Lung (tissue), 12 donors: ENCODE measurements around the gene GPC6. TPM values are rescaled to one million over a fixed set of nuclear protein-coding genes. Genes with fewer than 3 reads are reported as not detected.
"Not testable (repeated sequence)": the region's sequence is repeated elsewhere in the genome, so short reads cannot be mapped to it uniquely, and the experiment has no call there.

Experiments
- ATAC-seq: fragments of 200-7000 bp; cut with Tn5 transposase; one replicate; pipeline ENCODE4 v1.9.1; 2020; ENCODE audit warnings: moderate number of reproducible peaks; ENCODE audit not compliant: insufficient read depth, low FRiP score
- DNase-seq, 3 donors: peaks; one replicate each; pipeline ENCODE4 v3.0.0-alpha.2; 2013 to 2017
- H3K27ac ChIP-seq, 2 donors: one replicate each; pipeline ENCODE4 v1.5.1; 2013; ENCODE audit warnings: mild to moderate bottlenecking in 2 of 2, moderate library complexity in 2 of 2, control low read depth in 1 of 2, inconsistent platforms in 1 of 2, low read depth in 1 of 2, low read length in 1 of 2
- H3K27me3 ChIP-seq, 3 donors: one replicate each; pipeline ENCODE4 v1.5.1; 2013; ENCODE audit warnings: low read length in 2 of 3; ENCODE audit not compliant: control insufficient read depth in 3 of 3, insufficient read depth in 3 of 3
- H3K36me3 ChIP-seq, 4 donors: one replicate each; pipeline ENCODE4 v1.5.1; 2013; ENCODE audit warnings: low read length in 4 of 4, mild to moderate bottlenecking in 1 of 4, moderate library complexity in 1 of 4; ENCODE audit not compliant: control insufficient read depth in 4 of 4, insufficient read depth in 4 of 4
- H3K4me1 ChIP-seq, 5 donors: one replicate each; pipeline ENCODE4 v1.5.1; 2013; ENCODE audit warnings: low read length in 5 of 5, mild to moderate bottlenecking in 2 of 5, moderate library complexity in 1 of 5; ENCODE audit not compliant: control insufficient read depth in 5 of 5, insufficient read depth in 5 of 5
- H3K4me3 ChIP-seq: one replicate; pipeline ENCODE4 v1.5.1; 2013; ENCODE audit warnings: mild to moderate bottlenecking, control low read depth, moderate library complexity
- H3K9ac ChIP-seq, 2 donors: one replicate each; pipeline ENCODE4 v1.5.1; 2013; ENCODE audit warnings: low read length in 2 of 2, control low read depth in 1 of 2; ENCODE audit not compliant: insufficient read depth in 1 of 2
- H3K9me3 ChIP-seq, 4 donors: one replicate each; pipeline ENCODE4 v1.5.1; 2013; ENCODE audit warnings: low read length in 3 of 4, mild to moderate bottlenecking in 1 of 4, moderate library complexity in 1 of 4; ENCODE audit not compliant: control insufficient read depth in 4 of 4, insufficient read depth in 3 of 4
- CTCF ChIP-seq: IDR thresholded peaks from 2 replicates; pipeline ENCODE4 v1.5.1; 2012; ENCODE audit warnings: mild to moderate bottlenecking; ENCODE audit errors: control extremely low read depth, extremely low read depth
- WGBS, 2 donors: extraction: QIAGEN DNeasy Blood & Tissue Kit; methylation state at CpG; one replicate each; pipeline ENCODE4 v1.1.7; 2013; 5-methylcytosine and 5-hydroxymethylcytosine counted together
- polyA plus RNA-seq, 2 donors: library from polyadenylated mRNA; stranded (reverse); fragments of 200-250 nt; gene quantifications; one replicate each; pipeline ENCODE4 v1.2.1, GENCODE V29; 2013
- total RNA-seq, 2 donors: library from RNA; depleted of rRNA in 1 of 2; stranded (reverse); fragments of >200 nt in 1 of 2; gene quantifications; one replicate each; pipeline ENCODE4 v1.2.1, GENCODE V29; 2014 to 2021
- donor health status: control.
- donor health status: control.
- donor health status: Bipolar disorder and iron deficiency.
- donor health status: healthy.
- donor health status: DM: yes; HTN: yes; CAD: no.

GPC6 gene
- total and polyA plus RNA-seq, 4 donors, result 0.45 to 31.4 (median 4.8) TPM

- Histone ChIP-seq H3K4me3 (no peak overlapping the region), H3K36me3 (no peaks in the 10 kb centered on the region), H3K9ac (no peak overlapping the region), H3K9me3 (no peaks in the 10 kb centered on the region), H3K27me3 (no peaks in the 10 kb centered on the region), H3K27ac (no peak overlapping the region), H3K4me1 (no peaks in the 10 kb centered on the region)
- DNase-seq (no peak), ATAC-seq (no peak)
- TF ChIP-seq CTCF, result no peak
- WGBS, 2 donors, result 75 to 81% methylated on average over 3 of the region's 3 CpGs
Measured at GRCh38 chr13:94205896-94206295, 979.3 kb downstream of the GPC6 start.

- no peak for DNase-seq
- Histone ChIP-seq H3K4me3 (no peak overlapping the region), H3K27me3 (no peaks in the 10 kb centered on the region), H3K36me3 (no peaks in the 10 kb centered on the region), H3K9me3 (no peaks in the 10 kb centered on the region), H3K27ac (no peak overlapping the region), H3K9ac (no peak overlapping the region), H3K4me1 (peaks cover 0 to 10% (median 0%) of the 10 kb centered on the region in 5 donors)
- TF ChIP-seq CTCF, result no peak
- no peak for ATAC-seq
Measured at GRCh38 chr13:94209117-94209516, 982.5 kb downstream of the GPC6 start.

GRCh38 chr13:94209913-94210312, 983.3 kb downstream of the GPC6 start:
- not testable (repeated sequence) for H3K9me3 ChIP-seq, H3K9ac ChIP-seq, ATAC-seq, H3K36me3 ChIP-seq, H3K27me3 ChIP-seq, H3K4me3 ChIP-seq, H3K27ac ChIP-seq, DNase-seq
- 93 to 98% methylated on average over 4 of the region's 4 CpGs for WGBS, 2 donors
- H3K4me1 ChIP-seq, result peaks cover 0 to 15% (median under 1%) of the 10 kb centered on the region in 5 donors

- Histone ChIP-seq H3K4me3 (no peak overlapping the region), H3K9me3 (no peaks in the 10 kb centered on the region), H3K9ac (no peak overlapping the region), H3K27me3 (no peaks in the 10 kb centered on the region), H3K36me3 (no peaks in the 10 kb centered on the region), H3K27ac (no peak overlapping the region), H3K4me1 (peaks cover 0 to 24% (median 3%) of the 10 kb centered on the region in 5 donors)
- 85 to 91% methylated on average over 5 of the region's 5 CpGs for WGBS, 2 donors
- no peak for TF ChIP-seq CTCF
- no peak for ATAC-seq
- DNase-seq, result no peak
Measured at GRCh38 chr13:94210816-94211215, 984.2 kb downstream of the GPC6 start.
